Neural cell (in vitro differentiated cells): ENCODE results near the gene SPG11. TPM values are rescaled to one million over a fixed set of nuclear protein-coding genes. Genes with fewer than 3 reads are reported as not detected.

Experiments used
- H2AFZ ChIP-seq: fragments of 200-600, 300-800 bp; sonication (generic), shearing (Covaris generic); 2 replicates; pipeline ENCODE4 v1.6.0; 2014; ENCODE audit warnings: low read depth, mild to moderate bottlenecking, antibody characterized with exemption, low read length, moderate library complexity
- H3F3A ChIP-seq: fragments of 200-600 bp; shearing (Covaris generic); 2 replicates; pipeline ENCODE4 v1.6.1; 2016; ENCODE audit warnings: mild to moderate bottlenecking, moderate library complexity, mixed read lengths, antibody characterized with exemption, low read length; ENCODE audit not compliant: insufficient read depth, poor library complexity, severe bottlenecking
- H3K27ac ChIP-seq: fragments of 200-600, 300-800 bp; sonication (generic), shearing (Covaris generic); 2 replicates; pipeline ENCODE4 v1.5.1; 2014; ENCODE audit warnings: mild to moderate bottlenecking, low read length, moderate library complexity
- H3K27me3 ChIP-seq: fragments of 300-800, 200-600 bp; sonication (generic), shearing (Covaris generic); 2 replicates; pipeline ENCODE4 v1.6.0; 2014; ENCODE audit warnings: mild to moderate bottlenecking, low read depth, low read length, moderate library complexity; ENCODE audit not compliant: insufficient read depth
- H3K36me3 ChIP-seq: fragments of 300-800, 200-600 bp; sonication (generic), shearing (Covaris generic); 2 replicates; pipeline ENCODE4 v1.5.1; 2014; ENCODE audit warnings: mild to moderate bottlenecking, antibody characterized with exemption, low read length, moderate library complexity; ENCODE audit not compliant: insufficient read depth
- H3K4me2 ChIP-seq: fragments of 300-800, 200-600 bp; sonication (generic), shearing (Covaris generic); 2 replicates; pipeline ENCODE4 v1.6.0; 2014; ENCODE audit warnings: mild to moderate bottlenecking, low read length
- H3K4me3 ChIP-seq: fragments of 300-800, 200-600 bp; sonication (generic), shearing (Covaris generic); 2 replicates; pipeline ENCODE4 v1.5.1; 2014; ENCODE audit warnings: mild to moderate bottlenecking, low read length, moderate library complexity
- H3K79me2 ChIP-seq: fragments of 200-600 bp; shearing (Covaris generic); replicated peaks from 2 replicates; pipeline ENCODE4 v1.6.0; 2014; ENCODE audit warnings: mild to moderate bottlenecking, low read length, moderate library complexity; ENCODE audit not compliant: insufficient read depth
- H3K9ac ChIP-seq: fragments of 300-800, 200-600 bp; sonication (generic), shearing (Covaris generic); 2 replicates; pipeline ENCODE4 v1.6.1; 2016; ENCODE audit warnings: mild to moderate bottlenecking, low read length, mixed read lengths
- H3K9me2 ChIP-seq: fragments of 200-600 bp; shearing (Covaris generic); 2 replicates; pipeline ENCODE4 v1.6.1; 2016; ENCODE audit warnings: mild to moderate bottlenecking, low read length, mixed read lengths; ENCODE audit not compliant: insufficient read depth
- H3K9me3 ChIP-seq: fragments of 200-600, 300-800 bp; sonication (generic), shearing (Covaris generic); 2 replicates; pipeline ENCODE4 v1.6.1; 2016; ENCODE audit warnings: mild to moderate bottlenecking, mixed run types, low read length, moderate library complexity, mixed read lengths
- H4K20me1 ChIP-seq: fragments of 200-600 bp; shearing (Covaris generic); 2 replicates; pipeline ENCODE4 v1.6.1; 2016; ENCODE audit warnings: mild to moderate bottlenecking, mixed run types; ENCODE audit not compliant: insufficient read depth
- EP300 ChIP-seq: fragments of 450-650 bp; conservative IDR thresholded peaks from 2 replicates; pipeline ENCODE4 v1.6.1; 2014; ENCODE audit warnings: antibody characterized with exemption, mild to moderate bottlenecking, moderate library complexity; ENCODE audit not compliant: poor library complexity, severe bottlenecking
- EZH2 ChIP-seq: fragments of 200-600, 300-800 bp; shearing (Covaris generic), sonication (generic); IDR thresholded peaks from 2 replicates; pipeline ENCODE4 v1.6.1; 2014; ENCODE audit warnings: antibody characterized with exemption, low read length, borderline replicate concordance, mild to moderate bottlenecking; ENCODE audit not compliant: insufficient read depth, poor library complexity, severe bottlenecking
- MXI1 ChIP-seq: fragments of 450-650 bp; conservative IDR thresholded peaks from 2 replicates; pipeline ENCODE4 v1.6.1; 2014; ENCODE audit warnings: antibody characterized with exemption, mild to moderate bottlenecking; ENCODE audit not compliant: poor library complexity, severe bottlenecking
- POLR2AphosphoS5 ChIP-seq: IDR thresholded peaks from 2 replicates; pipeline ENCODE4 v1.6.1; 2012
- RAD21 ChIP-seq: fragments of 450-650 bp; conservative IDR thresholded peaks from 2 replicates; pipeline ENCODE4 v1.6.1; 2014; ENCODE audit warnings: antibody characterized with exemption, mild to moderate bottlenecking, moderate library complexity
- SMC3 ChIP-seq: fragments of 450-650 bp; conservative IDR thresholded peaks from 2 replicates; pipeline ENCODE4 v1.6.1; 2014; ENCODE audit warnings: antibody characterized with exemption, mild to moderate bottlenecking, moderate library complexity; ENCODE audit not compliant: poor library complexity
- TAF1 ChIP-seq: IDR thresholded peaks from 2 replicates; pipeline ENCODE4 v1.6.1; 2012; ENCODE audit warnings: low read depth
- polyA plus RNA-seq: library from polyadenylated mRNA; depleted of rRNA; stranded (reverse); fragments of >200 nt; gene quantifications from 2 replicates; pipeline ENCODE4 v1.2.3, GENCODE V29; 2014
- TF ChIP-seq, protein P1 (sequence below): fragments of 450-650 bp; IDR thresholded peaks from 2 replicates; pipeline ENCODE4 v1.5.1; 2014; ENCODE audit warnings: antibody characterized with exemption, mild to moderate bottlenecking, moderate library complexity; ENCODE audit not compliant: poor library complexity, severe bottlenecking
- TF ChIP-seq, protein P2 (sequence below): IDR thresholded peaks from 2 replicates; pipeline ENCODE4 v1.6.1; 2012; ENCODE audit warnings: borderline replicate concordance

SPG11 gene
- polyA plus RNA-seq, 1 donor from 2014 or later: 52.2 TPM

DNA sequence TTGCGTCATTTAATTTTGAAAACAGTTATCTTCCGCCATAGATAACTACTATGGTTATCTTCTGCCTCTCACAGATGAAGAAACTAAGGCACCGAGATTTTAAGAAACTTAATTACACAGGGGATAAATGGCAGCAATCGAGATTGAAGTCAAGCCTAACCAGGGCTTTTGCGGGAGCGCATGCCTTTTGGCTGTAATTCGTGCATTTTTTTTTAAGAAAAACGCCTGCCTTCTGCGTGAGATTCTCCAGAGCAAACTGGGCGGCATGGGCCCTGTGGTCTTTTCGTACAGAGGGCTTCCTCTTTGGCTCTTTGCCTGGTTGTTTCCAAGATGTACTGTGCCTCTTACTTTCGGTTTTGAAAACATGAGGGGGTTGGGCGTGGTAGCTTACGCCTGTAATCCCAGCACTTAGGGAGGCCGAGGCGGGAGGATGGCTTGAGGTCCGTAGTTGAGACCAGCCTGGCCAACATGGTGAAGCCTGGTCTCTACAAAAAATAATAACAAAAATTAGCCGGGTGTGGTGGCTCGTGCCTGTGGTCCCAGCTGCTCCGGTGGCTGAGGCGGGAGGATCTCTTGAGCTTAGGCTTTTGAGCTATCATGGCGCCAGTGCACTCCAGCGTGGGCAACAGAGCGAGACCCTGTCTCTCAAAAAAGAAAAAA lies 49.0 kb upstream of the SPG11 start:
- no peaks in the 10 kb centered on the region for H3K9me3 ChIP-seq
- peaks cover 7% of the 10 kb centered on the region for H3F3A ChIP-seq
- TF ChIP-seq MXI1 (no peak), SMC3 (no peak), POLR2AphosphoS5 (no peak), RAD21 (no peak), TAF1 (no peak), EP300 (no peak), EZH2 (no peak)
- TF ChIP-seq, protein P1, sequence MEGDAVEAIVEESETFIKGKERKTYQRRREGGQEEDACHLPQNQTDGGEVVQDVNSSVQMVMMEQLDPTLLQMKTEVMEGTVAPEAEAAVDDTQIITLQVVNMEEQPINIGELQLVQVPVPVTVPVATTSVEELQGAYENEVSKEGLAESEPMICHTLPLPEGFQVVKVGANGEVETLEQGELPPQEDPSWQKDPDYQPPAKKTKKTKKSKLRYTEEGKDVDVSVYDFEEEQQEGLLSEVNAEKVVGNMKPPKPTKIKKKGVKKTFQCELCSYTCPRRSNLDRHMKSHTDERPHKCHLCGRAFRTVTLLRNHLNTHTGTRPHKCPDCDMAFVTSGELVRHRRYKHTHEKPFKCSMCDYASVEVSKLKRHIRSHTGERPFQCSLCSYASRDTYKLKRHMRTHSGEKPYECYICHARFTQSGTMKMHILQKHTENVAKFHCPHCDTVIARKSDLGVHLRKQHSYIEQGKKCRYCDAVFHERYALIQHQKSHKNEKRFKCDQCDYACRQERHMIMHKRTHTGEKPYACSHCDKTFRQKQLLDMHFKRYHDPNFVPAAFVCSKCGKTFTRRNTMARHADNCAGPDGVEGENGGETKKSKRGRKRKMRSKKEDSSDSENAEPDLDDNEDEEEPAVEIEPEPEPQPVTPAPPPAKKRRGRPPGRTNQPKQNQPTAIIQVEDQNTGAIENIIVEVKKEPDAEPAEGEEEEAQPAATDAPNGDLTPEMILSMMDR: no peak
- TF ChIP-seq, protein P2, sequence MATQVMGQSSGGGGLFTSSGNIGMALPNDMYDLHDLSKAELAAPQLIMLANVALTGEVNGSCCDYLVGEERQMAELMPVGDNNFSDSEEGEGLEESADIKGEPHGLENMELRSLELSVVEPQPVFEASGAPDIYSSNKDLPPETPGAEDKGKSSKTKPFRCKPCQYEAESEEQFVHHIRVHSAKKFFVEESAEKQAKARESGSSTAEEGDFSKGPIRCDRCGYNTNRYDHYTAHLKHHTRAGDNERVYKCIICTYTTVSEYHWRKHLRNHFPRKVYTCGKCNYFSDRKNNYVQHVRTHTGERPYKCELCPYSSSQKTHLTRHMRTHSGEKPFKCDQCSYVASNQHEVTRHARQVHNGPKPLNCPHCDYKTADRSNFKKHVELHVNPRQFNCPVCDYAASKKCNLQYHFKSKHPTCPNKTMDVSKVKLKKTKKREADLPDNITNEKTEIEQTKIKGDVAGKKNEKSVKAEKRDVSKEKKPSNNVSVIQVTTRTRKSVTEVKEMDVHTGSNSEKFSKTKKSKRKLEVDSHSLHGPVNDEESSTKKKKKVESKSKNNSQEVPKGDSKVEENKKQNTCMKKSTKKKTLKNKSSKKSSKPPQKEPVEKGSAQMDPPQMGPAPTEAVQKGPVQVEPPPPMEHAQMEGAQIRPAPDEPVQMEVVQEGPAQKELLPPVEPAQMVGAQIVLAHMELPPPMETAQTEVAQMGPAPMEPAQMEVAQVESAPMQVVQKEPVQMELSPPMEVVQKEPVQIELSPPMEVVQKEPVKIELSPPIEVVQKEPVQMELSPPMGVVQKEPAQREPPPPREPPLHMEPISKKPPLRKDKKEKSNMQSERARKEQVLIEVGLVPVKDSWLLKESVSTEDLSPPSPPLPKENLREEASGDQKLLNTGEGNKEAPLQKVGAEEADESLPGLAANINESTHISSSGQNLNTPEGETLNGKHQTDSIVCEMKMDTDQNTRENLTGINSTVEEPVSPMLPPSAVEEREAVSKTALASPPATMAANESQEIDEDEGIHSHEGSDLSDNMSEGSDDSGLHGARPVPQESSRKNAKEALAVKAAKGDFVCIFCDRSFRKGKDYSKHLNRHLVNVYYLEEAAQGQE: no peak
- H3K9me2 ChIP-seq: no peaks in the 10 kb centered on the region
- H3K79me2 ChIP-seq: no peaks in the 10 kb centered on the region
- H3K9ac ChIP-seq: no peak overlapping the region
- H2AFZ ChIP-seq: no peak overlapping the region
- H3K27me3 ChIP-seq: peaks cover 10% of the 10 kb centered on the region
- no peak overlapping the region for H3K4me2 ChIP-seq
- no peak overlapping the region for H3K27ac ChIP-seq
- no peaks in the 10 kb centered on the region for H3K36me3 ChIP-seq
- no peaks in the 10 kb centered on the region for H4K20me1 ChIP-seq
- peak overlapping the region; percentile 78 for H3K4me3 ChIP-seq

DNA sequence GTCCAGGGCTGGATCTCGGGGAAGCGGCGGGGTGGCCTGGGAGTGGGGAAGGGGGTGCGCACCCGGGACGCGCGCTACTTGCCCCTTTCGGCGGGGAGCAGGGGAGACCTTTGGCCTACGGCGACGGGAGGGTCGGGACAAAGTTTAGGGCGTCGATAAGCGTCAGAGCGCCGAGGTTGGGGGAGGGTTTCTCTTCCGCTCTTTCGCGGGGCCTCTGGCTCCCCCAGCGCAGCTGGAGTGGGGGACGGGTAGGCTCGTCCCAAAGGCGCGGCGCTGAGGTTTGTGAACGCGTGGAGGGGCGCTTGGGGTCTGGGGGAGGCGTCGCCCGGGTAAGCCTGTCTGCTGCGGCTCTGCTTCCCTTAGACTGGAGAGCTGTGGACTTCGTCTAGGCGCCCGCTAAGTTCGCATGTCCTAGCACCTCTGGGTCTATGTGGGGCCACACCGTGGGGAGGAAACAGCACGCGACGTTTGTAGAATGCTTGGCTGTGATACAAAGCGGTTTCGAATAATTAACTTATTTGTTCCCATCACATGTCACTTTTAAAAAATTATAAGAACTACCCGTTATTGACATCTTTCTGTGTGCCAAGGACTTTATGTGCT lies 48.4 kb upstream of the SPG11 start:
- peaks cover 7% of the 10 kb centered on the region for H3F3A ChIP-seq
- H3K4me2 ChIP-seq: peak overlapping the region; percentile 92
- no peaks in the 10 kb centered on the region for H3K36me3 ChIP-seq
- peak overlapping the region; percentile 78 for H3K4me3 ChIP-seq
- no peak for TF ChIP-seq RAD21
- TF ChIP-seq MXI1: no peak
- TF ChIP-seq, protein P1: no peak
- no peak for TF ChIP-seq SMC3
- TF ChIP-seq EZH2: no peak
- no peak for TF ChIP-seq EP300
- TF ChIP-seq, protein P2: no peak
- no peak for TF ChIP-seq POLR2AphosphoS5
- TF ChIP-seq TAF1: no peak
- H3K27ac ChIP-seq: no peak overlapping the region
- peak overlapping the region; percentile 52 for H2AFZ ChIP-seq
- no peaks in the 10 kb centered on the region for H3K79me2 ChIP-seq
- H3K27me3 ChIP-seq: peaks cover 10% of the 10 kb centered on the region
- H3K9me2 ChIP-seq: no peaks in the 10 kb centered on the region
- peak overlapping the region; percentile 51 for H3K9ac ChIP-seq
- no peaks in the 10 kb centered on the region for H4K20me1 ChIP-seq
- H3K9me3 ChIP-seq: no peaks in the 10 kb centered on the region
